T-helper 2 cell treated with Interferon-gamma antibody and Interleukin-4, amounts not matched to agents 5 μg/mL and 100 μg/mL, for 36 hours (primary cell): ENCODE results near the gene EML1.

ENCODE experiments used
- DNase-seq: peaks from one replicate; pipeline ENCODE4 v3.0.0; 2021; ENCODE audit warnings: low spot score
- H3K27ac Mint-ChIP-seq: one replicate; pipeline ENCODE4 v1.8.0; 2021; ENCODE audit warnings: mild to moderate bottlenecking, mixed read lengths
- H3K27me3 Mint-ChIP-seq: one replicate; pipeline ENCODE4 v1.8.0; 2021; ENCODE audit warnings: low read depth, mixed read lengths
- H3K36me3 Mint-ChIP-seq: one replicate; pipeline ENCODE4 v1.8.0; 2021; ENCODE audit warnings: low read depth, mixed read lengths
- H3K4me1 Mint-ChIP-seq: one replicate; pipeline ENCODE4 v1.8.0; 2021; ENCODE audit warnings: low read depth, mixed read lengths
- H3K4me3 Mint-ChIP-seq: one replicate; pipeline ENCODE4 v1.8.0; 2022; ENCODE audit warnings: mild to moderate bottlenecking, moderate library complexity, mixed read lengths
- H3K9me3 Mint-ChIP-seq: one replicate; pipeline ENCODE4 v1.8.0; 2021; ENCODE audit warnings: mixed read lengths

EML1 gene

GRCh38 chr14:99855271-99855670 is 62.1 kb downstream of the EML1 start:
- Mint-ChIP-seq H3K27ac (no peak overlapping the region), H3K4me1 (no peaks in the 10 kb centered on the region), H3K4me3 (no peak overlapping the region), H3K27me3 (peaks cover 5% of the 10 kb centered on the region), H3K36me3 (no peaks in the 10 kb centered on the region), H3K9me3 (no peaks in the 10 kb centered on the region)
- DNase-seq, result no peak

- Mint-ChIP-seq H3K27ac (no peak overlapping the region), H3K4me3 (no peak overlapping the region), H3K9me3 (no peaks in the 10 kb centered on the region), H3K4me1 (no peaks in the 10 kb centered on the region), H3K36me3 (no peaks in the 10 kb centered on the region), H3K27me3 (peaks cover 5% of the 10 kb centered on the region)
- no peak for DNase-seq
Measured at GRCh38 chr14:99857551-99857950, 64.3 kb downstream of the EML1 start.

- Mint-ChIP-seq H3K27me3 (peaks cover 8% of the 10 kb centered on the region), H3K4me1 (no peaks in the 10 kb centered on the region), H3K27ac (no peak overlapping the region), H3K9me3 (no peaks in the 10 kb centered on the region), H3K4me3 (no peak overlapping the region), H3K36me3 (no peaks in the 10 kb centered on the region)
- no peak for DNase-seq
Measured at GRCh38 chr14:99860219-99860618, 67.0 kb downstream of the EML1 start.

GRCh38 chr14:99862136-99862535 is 68.9 kb downstream of the EML1 start:
- Mint-ChIP-seq H3K27ac (no peak overlapping the region), H3K9me3 (no peaks in the 10 kb centered on the region), H3K36me3 (no peaks in the 10 kb centered on the region), H3K4me3 (no peak overlapping the region), H3K4me1 (no peaks in the 10 kb centered on the region), H3K27me3 (peaks cover 3% of the 10 kb centered on the region)
- DNase-seq, result no peak

GRCh38 chr14:99863059-99863458 is 69.8 kb downstream of the EML1 start:
- H3K36me3 Mint-ChIP-seq, result no peaks in the 10 kb centered on the region
- peaks cover 6% of the 10 kb centered on the region for H3K27me3 Mint-ChIP-seq
- H3K4me3 Mint-ChIP-seq, result no peak overlapping the region
- no peak for DNase-seq
- no peak overlapping the region for H3K27ac Mint-ChIP-seq
- no peaks in the 10 kb centered on the region for H3K9me3 Mint-ChIP-seq
- H3K4me1 Mint-ChIP-seq, result no peaks in the 10 kb centered on the region

GRCh38 chr14:99865408-99865807 is 72.2 kb downstream of the EML1 start:
- no peak for DNase-seq
- Mint-ChIP-seq H3K27ac (no peak overlapping the region), H3K4me3 (no peak overlapping the region), H3K27me3 (peaks cover 14% of the 10 kb centered on the region), H3K36me3 (no peaks in the 10 kb centered on the region), H3K4me1 (no peaks in the 10 kb centered on the region), H3K9me3 (no peaks in the 10 kb centered on the region)

GRCh38 chr14:99870617-99871016 is 77.4 kb downstream of the EML1 start:
- Mint-ChIP-seq H3K27me3 (peaks cover 28% of the 10 kb centered on the region), H3K4me1 (no peaks in the 10 kb centered on the region), H3K27ac (no peak overlapping the region), H3K9me3 (no peaks in the 10 kb centered on the region), H3K4me3 (no peak overlapping the region), H3K36me3 (no peaks in the 10 kb centered on the region)
- DNase-seq, result no peak

GRCh38 chr14:99871771-99872170 is 78.6 kb downstream of the EML1 start:
- Mint-ChIP-seq H3K4me1 (no peaks in the 10 kb centered on the region), H3K9me3 (no peaks in the 10 kb centered on the region), H3K4me3 (no peak overlapping the region), H3K36me3 (no peaks in the 10 kb centered on the region), H3K27ac (no peak overlapping the region), H3K27me3 (peaks cover 36% of the 10 kb centered on the region)
- no peak for DNase-seq

GRCh38 chr14:99872786-99873440 is 79.7 kb downstream of the EML1 start:
- Mint-ChIP-seq H3K4me3 (no peak overlapping the region), H3K9me3 (no peaks in the 10 kb centered on the region), H3K27me3 (peaks cover 36% of the 10 kb centered on the region), H3K36me3 (no peaks in the 10 kb centered on the region), H3K27ac (no peak overlapping the region), H3K4me1 (no peaks in the 10 kb centered on the region)
- no peak for DNase-seq

- no peaks in the 10 kb centered on the region for H3K36me3 Mint-ChIP-seq
- peaks cover 30% of the 10 kb centered on the region for H3K27me3 Mint-ChIP-seq
- no peak overlapping the region for H3K4me3 Mint-ChIP-seq
- no peak overlapping the region for H3K27ac Mint-ChIP-seq
- no peaks in the 10 kb centered on the region for H3K4me1 Mint-ChIP-seq
- no peaks in the 10 kb centered on the region for H3K9me3 Mint-ChIP-seq
- no peak for DNase-seq
Measured at GRCh38 chr14:99873653-99874052, 80.4 kb downstream of the EML1 start.

- H3K4me1 Mint-ChIP-seq, result no peaks in the 10 kb centered on the region
- DNase-seq, result no peak
- peaks cover 28% of the 10 kb centered on the region for H3K27me3 Mint-ChIP-seq
- no peaks in the 10 kb centered on the region for H3K36me3 Mint-ChIP-seq
- no peaks in the 10 kb centered on the region for H3K9me3 Mint-ChIP-seq
- no peak overlapping the region for H3K4me3 Mint-ChIP-seq
- H3K27ac Mint-ChIP-seq, result no peak overlapping the region
Measured at GRCh38 chr14:99874306-99874705, 81.1 kb downstream of the EML1 start.

GRCh38 chr14:99875421-99875820 is 82.2 kb downstream of the EML1 start:
- H3K4me1 Mint-ChIP-seq, result no peaks in the 10 kb centered on the region
- no peak overlapping the region for H3K27ac Mint-ChIP-seq
- H3K4me3 Mint-ChIP-seq, result no peak overlapping the region
- no peaks in the 10 kb centered on the region for H3K36me3 Mint-ChIP-seq
- H3K9me3 Mint-ChIP-seq, result no peaks in the 10 kb centered on the region
- peaks cover 28% of the 10 kb centered on the region for H3K27me3 Mint-ChIP-seq
- DNase-seq, result no peak

- Mint-ChIP-seq H3K36me3 (no peaks in the 10 kb centered on the region), H3K9me3 (no peaks in the 10 kb centered on the region), H3K4me3 (no peak overlapping the region), H3K27me3 (peaks cover 28% of the 10 kb centered on the region), H3K27ac (no peak overlapping the region), H3K4me1 (no peaks in the 10 kb centered on the region)
- DNase-seq, result no peak
Measured at GRCh38 chr14:99875836-99876235, 82.6 kb downstream of the EML1 start.

GRCh38 chr14:99876406-99876805 is 83.2 kb downstream of the EML1 start:
- H3K27ac Mint-ChIP-seq, result no peak overlapping the region
- peaks cover 28% of the 10 kb centered on the region for H3K27me3 Mint-ChIP-seq
- H3K9me3 Mint-ChIP-seq, result no peaks in the 10 kb centered on the region
- H3K4me3 Mint-ChIP-seq, result no peak overlapping the region
- H3K4me1 Mint-ChIP-seq, result no peaks in the 10 kb centered on the region
- H3K36me3 Mint-ChIP-seq, result no peaks in the 10 kb centered on the region
- DNase-seq, result no peak

GRCh38 chr14:99878563-99878962 is 85.3 kb downstream of the EML1 start:
- Mint-ChIP-seq H3K27me3 (peaks cover 19% of the 10 kb centered on the region), H3K27ac (no peak overlapping the region), H3K36me3 (no peaks in the 10 kb centered on the region), H3K4me3 (no peak overlapping the region), H3K4me1 (no peaks in the 10 kb centered on the region), H3K9me3 (no peaks in the 10 kb centered on the region)
- DNase-seq, result no peak
